Neural cell (in vitro differentiated cells): ENCODE data around the gene LYPD1. TPM values are rescaled to one million over a fixed set of nuclear protein-coding genes. Genes with fewer than 3 reads are reported as not detected.

ENCODE experiments used
- H2AFZ ChIP-seq: fragments of 200-600, 300-800 bp; sonication (generic), shearing (Covaris generic); 2 replicates; pipeline ENCODE4 v1.6.0; 2014; ENCODE audit warnings: low read depth, mild to moderate bottlenecking, antibody characterized with exemption, low read length, moderate library complexity
- H3F3A ChIP-seq: fragments of 200-600 bp; shearing (Covaris generic); 2 replicates; pipeline ENCODE4 v1.6.1; 2016; ENCODE audit warnings: mild to moderate bottlenecking, moderate library complexity, mixed read lengths, antibody characterized with exemption, low read length; ENCODE audit not compliant: insufficient read depth, poor library complexity, severe bottlenecking
- H3K27ac ChIP-seq: fragments of 200-600, 300-800 bp; sonication (generic), shearing (Covaris generic); 2 replicates; pipeline ENCODE4 v1.5.1; 2014; ENCODE audit warnings: mild to moderate bottlenecking, low read length, moderate library complexity
- H3K27me3 ChIP-seq: fragments of 300-800, 200-600 bp; sonication (generic), shearing (Covaris generic); 2 replicates; pipeline ENCODE4 v1.6.0; 2014; ENCODE audit warnings: mild to moderate bottlenecking, low read depth, low read length, moderate library complexity; ENCODE audit not compliant: insufficient read depth
- H3K36me3 ChIP-seq: fragments of 300-800, 200-600 bp; sonication (generic), shearing (Covaris generic); 2 replicates; pipeline ENCODE4 v1.5.1; 2014; ENCODE audit warnings: mild to moderate bottlenecking, antibody characterized with exemption, low read length, moderate library complexity; ENCODE audit not compliant: insufficient read depth
- H3K4me2 ChIP-seq: fragments of 300-800, 200-600 bp; sonication (generic), shearing (Covaris generic); 2 replicates; pipeline ENCODE4 v1.6.0; 2014; ENCODE audit warnings: mild to moderate bottlenecking, low read length
- H3K4me3 ChIP-seq: fragments of 300-800, 200-600 bp; sonication (generic), shearing (Covaris generic); 2 replicates; pipeline ENCODE4 v1.5.1; 2014; ENCODE audit warnings: mild to moderate bottlenecking, low read length, moderate library complexity
- H3K79me2 ChIP-seq: fragments of 200-600 bp; shearing (Covaris generic); replicated peaks from 2 replicates; pipeline ENCODE4 v1.6.0; 2014; ENCODE audit warnings: mild to moderate bottlenecking, low read length, moderate library complexity; ENCODE audit not compliant: insufficient read depth
- H3K9ac ChIP-seq: fragments of 300-800, 200-600 bp; sonication (generic), shearing (Covaris generic); 2 replicates; pipeline ENCODE4 v1.6.1; 2016; ENCODE audit warnings: mild to moderate bottlenecking, low read length, mixed read lengths
- H3K9me2 ChIP-seq: fragments of 200-600 bp; shearing (Covaris generic); 2 replicates; pipeline ENCODE4 v1.6.1; 2016; ENCODE audit warnings: mild to moderate bottlenecking, low read length, mixed read lengths; ENCODE audit not compliant: insufficient read depth
- H3K9me3 ChIP-seq: fragments of 200-600, 300-800 bp; sonication (generic), shearing (Covaris generic); 2 replicates; pipeline ENCODE4 v1.6.1; 2016; ENCODE audit warnings: mild to moderate bottlenecking, mixed run types, low read length, moderate library complexity, mixed read lengths
- H4K20me1 ChIP-seq: fragments of 200-600 bp; shearing (Covaris generic); 2 replicates; pipeline ENCODE4 v1.6.1; 2016; ENCODE audit warnings: mild to moderate bottlenecking, mixed run types; ENCODE audit not compliant: insufficient read depth
- CTCF ChIP-seq: fragments of 450-650 bp; IDR thresholded peaks from 2 replicates; pipeline ENCODE4 v1.5.1; 2014; ENCODE audit warnings: antibody characterized with exemption, mild to moderate bottlenecking, moderate library complexity; ENCODE audit not compliant: poor library complexity, severe bottlenecking
- EP300 ChIP-seq: fragments of 450-650 bp; conservative IDR thresholded peaks from 2 replicates; pipeline ENCODE4 v1.6.1; 2014; ENCODE audit warnings: antibody characterized with exemption, mild to moderate bottlenecking, moderate library complexity; ENCODE audit not compliant: poor library complexity, severe bottlenecking
- EZH2 ChIP-seq: fragments of 200-600, 300-800 bp; shearing (Covaris generic), sonication (generic); IDR thresholded peaks from 2 replicates; pipeline ENCODE4 v1.6.1; 2014; ENCODE audit warnings: antibody characterized with exemption, low read length, borderline replicate concordance, mild to moderate bottlenecking; ENCODE audit not compliant: insufficient read depth, poor library complexity, severe bottlenecking
- MXI1 ChIP-seq: fragments of 450-650 bp; conservative IDR thresholded peaks from 2 replicates; pipeline ENCODE4 v1.6.1; 2014; ENCODE audit warnings: antibody characterized with exemption, mild to moderate bottlenecking; ENCODE audit not compliant: poor library complexity, severe bottlenecking
- POLR2AphosphoS5 ChIP-seq: IDR thresholded peaks from 2 replicates; pipeline ENCODE4 v1.6.1; 2012
- RAD21 ChIP-seq: fragments of 450-650 bp; conservative IDR thresholded peaks from 2 replicates; pipeline ENCODE4 v1.6.1; 2014; ENCODE audit warnings: antibody characterized with exemption, mild to moderate bottlenecking, moderate library complexity
- REST ChIP-seq: IDR thresholded peaks from 2 replicates; pipeline ENCODE4 v1.6.1; 2012; ENCODE audit warnings: borderline replicate concordance
- SMC3 ChIP-seq: fragments of 450-650 bp; conservative IDR thresholded peaks from 2 replicates; pipeline ENCODE4 v1.6.1; 2014; ENCODE audit warnings: antibody characterized with exemption, mild to moderate bottlenecking, moderate library complexity; ENCODE audit not compliant: poor library complexity
- TAF1 ChIP-seq: IDR thresholded peaks from 2 replicates; pipeline ENCODE4 v1.6.1; 2012; ENCODE audit warnings: low read depth
- polyA plus RNA-seq: library from polyadenylated mRNA; depleted of rRNA; stranded (reverse); fragments of >200 nt; gene quantifications from 2 replicates; pipeline ENCODE4 v1.2.3, GENCODE V29; 2014

Gene LYPD1
- polyA plus RNA-seq, 1 donor from 2014 or later = 78.2 TPM

GRCh38 chr2:132595693-132596092 lies 74.3 kb downstream of the LYPD1 start:
- no peak overlapping the region for H2AFZ ChIP-seq
- no peaks in the 10 kb centered on the region for H3K9me3 ChIP-seq
- no peak overlapping the region for H3K9ac ChIP-seq
- H3K79me2 ChIP-seq = no peaks in the 10 kb centered on the region
- no peaks in the 10 kb centered on the region for H3F3A ChIP-seq
- no peaks in the 10 kb centered on the region for H3K36me3 ChIP-seq
- no peak for TF ChIP-seq MXI1
- no peak for TF ChIP-seq EP300
- no peak for TF ChIP-seq EZH2
- TF ChIP-seq CTCF = no peak
- TF ChIP-seq SMC3 = no peak
- no peak for TF ChIP-seq TAF1
- no peak for TF ChIP-seq REST
- no peak for TF ChIP-seq RAD21
- TF ChIP-seq POLR2AphosphoS5 = no peak
- no peak overlapping the region for H3K4me2 ChIP-seq
- no peak overlapping the region for H3K27ac ChIP-seq
- H3K27me3 ChIP-seq = no peaks in the 10 kb centered on the region
- no peak overlapping the region for H3K4me3 ChIP-seq
- no peaks in the 10 kb centered on the region for H3K9me2 ChIP-seq
- no peaks in the 10 kb centered on the region for H4K20me1 ChIP-seq

GRCh38 chr2:132595186-132595585 lies 74.8 kb downstream of the LYPD1 start:
- TF ChIP-seq CTCF (no peak), EP300 (no peak), RAD21 (no peak), POLR2AphosphoS5 (no peak), MXI1 (no peak), TAF1 (no peak), REST (no peak), SMC3 (no peak), EZH2 (no peak)
- Histone ChIP-seq H2AFZ (no peak overlapping the region), H3K4me2 (no peak overlapping the region), H3K27ac (no peak overlapping the region), H3K9ac (no peak overlapping the region), H3F3A (no peaks in the 10 kb centered on the region), H3K36me3 (no peaks in the 10 kb centered on the region), H3K79me2 (no peaks in the 10 kb centered on the region), H3K9me3 (no peaks in the 10 kb centered on the region), H3K4me3 (no peak overlapping the region), H3K27me3 (no peaks in the 10 kb centered on the region), H4K20me1 (no peaks in the 10 kb centered on the region), H3K9me2 (no peaks in the 10 kb centered on the region)
